ENCODE results near the gene WDFY3.
"Not testable (repeated sequence)": the region's sequence is repeated elsewhere in the genome, so short reads cannot be mapped to it uniquely, and the experiment has no call there.

Gene WDFY3

GRCh38 chr4:84673475-84674240 is 292.8 kb downstream of the WDFY3 start:
- H3K27ac ChIP-seq (ENCODE audit: low read depth, low read length) = no peak overlapping the region
- no peaks in the 10 kb centered on the region for H3K4me1 ChIP-seq (ENCODE audit: insufficient read depth, low read length)
- no peaks in the 10 kb centered on the region for H3K27me3 ChIP-seq (ENCODE audit: insufficient read depth, low read length)
- H3K9me3 ChIP-seq (ENCODE audit: insufficient read depth, low read depth, low read length) = no peaks in the 10 kb centered on the region
- no peak overlapping the region for H3K4me3 ChIP-seq (ENCODE audit: low read length)
- peaks cover 87% of the 10 kb centered on the region for H3K36me3 ChIP-seq (ENCODE audit: insufficient read depth, low read length)
- H3K9ac ChIP-seq (ENCODE audit: low read depth, low read length) = no peak overlapping the region
- 88% methylated on average over 1 of the region's 1 CpG for WGBS

- Histone ChIP-seq H3K4me1 (ENCODE audit: insufficient read depth, low read length) (no peaks in the 10 kb centered on the region), H3K27me3 (ENCODE audit: insufficient read depth, low read length) (no peaks in the 10 kb centered on the region), H3K9me3 (ENCODE audit: insufficient read depth, low read depth, low read length) (no peaks in the 10 kb centered on the region), H3K36me3 (ENCODE audit: insufficient read depth, low read length) (peaks cover 77% of the 10 kb centered on the region), H3K9ac (ENCODE audit: low read depth, low read length) (no peak overlapping the region), H3K27ac (ENCODE audit: low read depth, low read length) (no peak overlapping the region), H3K4me3 (ENCODE audit: low read length) (no peak overlapping the region)
Observed at GRCh38 chr4:84672177-84672576, 294.3 kb downstream of the WDFY3 start.

- WGBS = 98% methylated on average over 1 of the region's 1 CpG
- Histone ChIP-seq H3K36me3 (ENCODE audit: insufficient read depth, low read length) (peaks cover 60% of the 10 kb centered on the region), H3K9me3 (ENCODE audit: insufficient read depth, low read depth, low read length) (no peaks in the 10 kb centered on the region), H3K27me3 (ENCODE audit: insufficient read depth, low read length) (no peaks in the 10 kb centered on the region), H3K27ac (ENCODE audit: low read depth, low read length) (no peak overlapping the region), H3K4me1 (ENCODE audit: insufficient read depth, low read length) (no peaks in the 10 kb centered on the region), H3K9ac (ENCODE audit: low read depth, low read length) (no peak overlapping the region), H3K4me3 (ENCODE audit: low read length) (no peak overlapping the region)
Observed at GRCh38 chr4:84669201-84669600, 297.3 kb downstream of the WDFY3 start.

- Histone ChIP-seq H3K9me3 (ENCODE audit: insufficient read depth, low read depth, low read length) (no peaks in the 10 kb centered on the region), H3K4me1 (ENCODE audit: insufficient read depth, low read length) (peaks cover under 1% of the 10 kb centered on the region; the same call in 1 of the 2 replicates), H3K27ac (ENCODE audit: low read depth, low read length) (no peak overlapping the region), H3K27me3 (ENCODE audit: insufficient read depth, low read length) (no peaks in the 10 kb centered on the region), H3K9ac (ENCODE audit: low read depth, low read length) (no peak overlapping the region), H3K4me3 (ENCODE audit: low read length) (no peak overlapping the region), H3K36me3 (ENCODE audit: insufficient read depth, low read length) (peaks cover 35% of the 10 kb centered on the region)
- no CpG with 5 or more reads among the region's 1 CpG for WGBS
Observed at GRCh38 chr4:84666439-84666838, 300.1 kb downstream of the WDFY3 start.

- H3K27me3 ChIP-seq (ENCODE audit: insufficient read depth, low read length); H3K27ac ChIP-seq (ENCODE audit: low read depth, low read length); H3K9ac ChIP-seq (ENCODE audit: low read depth, low read length); H3K4me3 ChIP-seq (ENCODE audit: low read length); H3K4me1 ChIP-seq (ENCODE audit: insufficient read depth, low read length); H3K9me3 ChIP-seq (ENCODE audit: insufficient read depth, low read depth, low read length): not testable (repeated sequence)
- H3K36me3 ChIP-seq (ENCODE audit: insufficient read depth, low read length) = peaks cover 19% of the 10 kb centered on the region
- 97% methylated on average over 19 of the region's 19 CpGs for WGBS
Observed at GRCh38 chr4:84664767-84665166, 301.7 kb downstream of the WDFY3 start.

- Histone ChIP-seq H3K9me3 (ENCODE audit: insufficient read depth, low read depth, low read length) (peaks cover 12% of the 10 kb centered on the region; the same call in 1 of the 2 replicates), H3K9ac (ENCODE audit: low read depth, low read length) (no peak overlapping the region), H3K4me3 (ENCODE audit: low read length) (no peak overlapping the region), H3K4me1 (ENCODE audit: insufficient read depth, low read length) (peaks cover 3% of the 10 kb centered on the region; the same call in 1 of the 2 replicates), H3K36me3 (ENCODE audit: insufficient read depth, low read length) (no peaks in the 10 kb centered on the region), H3K27ac (ENCODE audit: low read depth, low read length) (no peak overlapping the region), H3K27me3 (ENCODE audit: insufficient read depth, low read length) (no peaks in the 10 kb centered on the region)
- 93% methylated on average over 4 of the region's 4 CpGs for WGBS
Observed at GRCh38 chr4:84661191-84661939, 305.1 kb downstream of the WDFY3 start.

- Histone ChIP-seq H3K27me3 (ENCODE audit: insufficient read depth, low read length) (no peaks in the 10 kb centered on the region), H3K27ac (ENCODE audit: low read depth, low read length) (no peak overlapping the region), H3K4me3 (ENCODE audit: low read length) (no peak overlapping the region), H3K36me3 (ENCODE audit: insufficient read depth, low read length) (no peaks in the 10 kb centered on the region), H3K9me3 (ENCODE audit: insufficient read depth, low read depth, low read length) (peaks cover 12% of the 10 kb centered on the region; the same call in 1 of the 2 replicates), H3K9ac (ENCODE audit: low read depth, low read length) (no peak overlapping the region), H3K4me1 (ENCODE audit: insufficient read depth, low read length) (peaks cover 3% of the 10 kb centered on the region; the same call in 1 of the 2 replicates)
- WGBS = 90% methylated on average over 3 of the region's 3 CpGs
Observed at GRCh38 chr4:84660606-84661005, 305.9 kb downstream of the WDFY3 start.

GRCh38 chr4:84652478-84652877 is 314.0 kb downstream of the WDFY3 start:
- 92% methylated on average over 4 of the region's 4 CpGs for WGBS
- Histone ChIP-seq H3K4me3 (ENCODE audit: low read length) (no peak overlapping the region), H3K9me3 (ENCODE audit: insufficient read depth, low read depth, low read length) (0 out of 2 replicates have a peak, but pooled peaks cover under 1% of the 10 kb centered on the region), H3K27ac (ENCODE audit: low read depth, low read length) (no peak overlapping the region), H3K4me1 (ENCODE audit: insufficient read depth, low read length) (peaks cover 23% of the 10 kb centered on the region), H3K9ac (ENCODE audit: low read depth, low read length) (no peak overlapping the region), H3K36me3 (ENCODE audit: insufficient read depth, low read length) (peaks cover 21% of the 10 kb centered on the region), H3K27me3 (ENCODE audit: insufficient read depth, low read length) (no peaks in the 10 kb centered on the region)

GRCh38 chr4:84651499-84651898 is 315.0 kb downstream of the WDFY3 start:
- Histone ChIP-seq H3K27ac (ENCODE audit: low read depth, low read length) (no peak overlapping the region), H3K4me3 (ENCODE audit: low read length) (no peak overlapping the region), H3K4me1 (ENCODE audit: insufficient read depth, low read length) (peaks cover 33% of the 10 kb centered on the region), H3K9ac (ENCODE audit: low read depth, low read length) (no peak overlapping the region), H3K27me3 (ENCODE audit: insufficient read depth, low read length) (no peaks in the 10 kb centered on the region), H3K9me3 (ENCODE audit: insufficient read depth, low read depth, low read length) (no peaks in the 10 kb centered on the region), H3K36me3 (ENCODE audit: insufficient read depth, low read length) (peaks cover 21% of the 10 kb centered on the region)
- whole genome bisulfite sequencing = 98% methylated on average over 1 of the region's 1 CpG

- no peaks in the 10 kb centered on the region for H3K9me3 ChIP-seq (ENCODE audit: insufficient read depth, low read depth, low read length)
- no peak overlapping the region for H3K9ac ChIP-seq (ENCODE audit: low read depth, low read length)
- H3K27me3 ChIP-seq (ENCODE audit: insufficient read depth, low read length) = no peaks in the 10 kb centered on the region
- 93% methylated on average over 10 of the region's 10 CpGs for WGBS
- H3K4me3 ChIP-seq (ENCODE audit: low read length) = no peak overlapping the region
- H3K36me3 ChIP-seq (ENCODE audit: insufficient read depth, low read length) = peaks cover 21% of the 10 kb centered on the region
- peaks cover 38% of the 10 kb centered on the region for H3K4me1 ChIP-seq (ENCODE audit: insufficient read depth, low read length)
- no peak overlapping the region for H3K27ac ChIP-seq (ENCODE audit: low read depth, low read length)
Observed at GRCh38 chr4:84648863-84649647, 317.4 kb downstream of the WDFY3 start.

GRCh38 chr4:84648178-84648577 is 318.3 kb downstream of the WDFY3 start:
- Histone ChIP-seq H3K27ac (ENCODE audit: low read depth, low read length) (0 out of 2 replicates have a peak overlapping the region, but pooled peaks have one; percentile 5), H3K4me3 (ENCODE audit: low read length) (no peak overlapping the region), H3K27me3 (ENCODE audit: insufficient read depth, low read length) (no peaks in the 10 kb centered on the region), H3K4me1 (ENCODE audit: insufficient read depth, low read length) (peaks cover 38% of the 10 kb centered on the region), H3K36me3 (ENCODE audit: insufficient read depth, low read length) (peaks cover 24% of the 10 kb centered on the region), H3K9me3 (ENCODE audit: insufficient read depth, low read depth, low read length) (no peaks in the 10 kb centered on the region), H3K9ac (ENCODE audit: low read depth, low read length) (no peak overlapping the region)
- WGBS = 58% methylated on average over 1 of the region's 1 CpG
